Measurements from ENCODE around the gene NISCH. TPM values are rescaled to one million over a fixed set of nuclear protein-coding genes. Genes with fewer than 3 reads are reported as not detected.

NISCH gene
- total RNA-seq, 1 experiment from 2014 or later: 85.0 TPM

DNA sequence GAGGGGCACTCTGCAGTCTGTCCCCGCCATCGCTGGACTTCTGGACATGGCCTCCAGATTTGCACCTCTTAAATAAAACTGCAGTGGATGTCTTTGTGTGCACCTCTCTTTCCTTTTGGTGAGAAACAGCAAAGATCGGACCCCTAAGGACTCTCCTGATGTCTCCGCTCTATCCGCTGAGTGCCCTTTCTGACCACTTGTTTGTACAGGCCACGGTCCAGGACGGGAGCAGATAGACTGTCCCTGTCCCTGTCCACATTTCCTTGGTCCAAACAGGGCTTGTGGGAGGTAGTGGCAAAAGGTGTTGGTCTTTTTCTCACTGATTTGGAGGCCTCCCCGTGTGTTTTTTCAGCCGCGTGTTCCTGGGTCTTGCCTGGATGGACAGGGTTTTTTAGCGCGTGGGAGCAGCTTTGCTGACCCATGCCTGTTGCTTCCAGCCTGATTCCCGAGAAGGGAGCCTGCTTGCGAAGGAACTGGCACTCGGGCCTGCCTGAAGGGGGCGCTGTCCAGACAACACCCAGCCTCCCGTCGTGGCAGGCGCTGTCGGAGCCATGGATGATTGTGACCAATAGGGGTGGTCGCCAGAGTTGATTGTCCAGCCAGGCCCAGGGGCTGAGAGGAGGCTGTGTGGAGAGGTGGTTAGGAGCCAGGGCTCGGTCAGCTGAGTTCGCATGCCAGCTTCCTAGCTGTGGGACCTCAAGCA, 26.6 kb downstream of the NISCH start:
- TF ChIP-seq, protein P1, sequence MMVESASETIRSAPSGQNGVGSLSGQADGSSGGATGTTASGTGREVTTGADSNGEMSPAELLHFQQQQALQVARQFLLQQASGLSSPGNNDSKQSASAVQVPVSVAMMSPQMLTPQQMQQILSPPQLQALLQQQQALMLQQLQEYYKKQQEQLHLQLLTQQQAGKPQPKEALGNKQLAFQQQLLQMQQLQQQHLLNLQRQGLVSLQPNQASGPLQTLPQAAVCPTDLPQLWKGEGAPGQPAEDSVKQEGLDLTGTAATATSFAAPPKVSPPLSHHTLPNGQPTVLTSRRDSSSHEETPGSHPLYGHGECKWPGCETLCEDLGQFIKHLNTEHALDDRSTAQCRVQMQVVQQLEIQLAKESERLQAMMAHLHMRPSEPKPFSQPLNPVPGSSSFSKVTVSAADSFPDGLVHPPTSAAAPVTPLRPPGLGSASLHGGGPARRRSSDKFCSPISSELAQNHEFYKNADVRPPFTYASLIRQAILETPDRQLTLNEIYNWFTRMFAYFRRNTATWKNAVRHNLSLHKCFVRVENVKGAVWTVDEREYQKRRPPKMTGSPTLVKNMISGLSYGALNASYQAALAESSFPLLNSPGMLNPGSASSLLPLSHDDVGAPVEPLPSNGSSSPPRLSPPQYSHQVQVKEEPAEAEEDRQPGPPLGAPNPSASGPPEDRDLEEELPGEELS (CRISPR knock-in tag; IDR thresholded peaks at IDR 0.05): 0 out of 2 replicates have a peak, but pooled peaks have one; percentile 20
- TF ChIP-seq ELF4 (CRISPR knock-in tag; IDR thresholded peaks at IDR 0.05; ENCODE audit: low read depth): no peak
- TF ChIP-seq, protein P2, sequence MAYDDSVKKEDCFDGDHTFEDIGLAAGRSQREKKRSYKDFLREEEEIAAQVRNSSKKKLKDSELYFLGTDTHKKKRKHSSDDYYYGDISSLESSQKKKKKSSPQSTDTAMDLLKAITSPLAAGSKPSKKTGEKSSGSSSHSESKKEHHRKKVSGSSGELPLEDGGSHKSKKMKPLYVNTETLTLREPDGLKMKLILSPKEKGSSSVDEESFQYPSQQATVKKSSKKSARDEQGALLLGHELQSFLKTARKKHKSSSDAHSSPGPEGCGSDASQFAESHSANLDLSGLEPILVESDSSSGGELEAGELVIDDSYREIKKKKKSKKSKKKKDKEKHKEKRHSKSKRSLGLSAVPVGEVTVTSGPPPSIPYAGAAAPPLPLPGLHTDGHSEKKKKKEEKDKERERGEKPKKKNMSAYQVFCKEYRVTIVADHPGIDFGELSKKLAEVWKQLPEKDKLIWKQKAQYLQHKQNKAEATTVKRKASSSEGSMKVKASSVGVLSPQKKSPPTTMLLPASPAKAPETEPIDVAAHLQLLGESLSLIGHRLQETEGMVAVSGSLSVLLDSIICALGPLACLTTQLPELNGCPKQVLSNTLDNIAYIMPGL (CRISPR knock-in tag; IDR thresholded peaks at IDR 0.05): 0 out of 2 replicates have a peak, but pooled peaks have one; percentile 57
- TF ChIP-seq, protein P3, sequence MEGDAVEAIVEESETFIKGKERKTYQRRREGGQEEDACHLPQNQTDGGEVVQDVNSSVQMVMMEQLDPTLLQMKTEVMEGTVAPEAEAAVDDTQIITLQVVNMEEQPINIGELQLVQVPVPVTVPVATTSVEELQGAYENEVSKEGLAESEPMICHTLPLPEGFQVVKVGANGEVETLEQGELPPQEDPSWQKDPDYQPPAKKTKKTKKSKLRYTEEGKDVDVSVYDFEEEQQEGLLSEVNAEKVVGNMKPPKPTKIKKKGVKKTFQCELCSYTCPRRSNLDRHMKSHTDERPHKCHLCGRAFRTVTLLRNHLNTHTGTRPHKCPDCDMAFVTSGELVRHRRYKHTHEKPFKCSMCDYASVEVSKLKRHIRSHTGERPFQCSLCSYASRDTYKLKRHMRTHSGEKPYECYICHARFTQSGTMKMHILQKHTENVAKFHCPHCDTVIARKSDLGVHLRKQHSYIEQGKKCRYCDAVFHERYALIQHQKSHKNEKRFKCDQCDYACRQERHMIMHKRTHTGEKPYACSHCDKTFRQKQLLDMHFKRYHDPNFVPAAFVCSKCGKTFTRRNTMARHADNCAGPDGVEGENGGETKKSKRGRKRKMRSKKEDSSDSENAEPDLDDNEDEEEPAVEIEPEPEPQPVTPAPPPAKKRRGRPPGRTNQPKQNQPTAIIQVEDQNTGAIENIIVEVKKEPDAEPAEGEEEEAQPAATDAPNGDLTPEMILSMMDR (IDR thresholded peaks at IDR 0.05): peak; percentile 93
- peaks cover 50% of the 10 kb centered on the region for H3K36me3 Mint-ChIP-seq
- peak; percentile 87 for ATAC-seq
- H3K4me1 Mint-ChIP-seq: no peaks in the 10 kb centered on the region
- CTCF ChIA-PET: interaction anchor here (0.5 to 2.5 kb wide), 20 partner anchors 9 to 250 kb away, joined by 3 to 12 read pairs (median 4); partner anchors contain the start of genes PBRM1, STAB1 and UQCC5
- H3K27ac Mint-ChIP-seq: peak overlapping the region; percentile 82
- POLR2A ChIA-PET: no interaction called here
- no peaks in the 10 kb centered on the region for H3K9me3 Mint-ChIP-seq
- no peak overlapping the region for H3K4me3 Mint-ChIP-seq
- H3K27me3 Mint-ChIP-seq (ENCODE audit: low read depth): no peaks in the 10 kb centered on the region
- DNase-seq (ENCODE audit: low spot score): peak; percentile 89

DNA sequence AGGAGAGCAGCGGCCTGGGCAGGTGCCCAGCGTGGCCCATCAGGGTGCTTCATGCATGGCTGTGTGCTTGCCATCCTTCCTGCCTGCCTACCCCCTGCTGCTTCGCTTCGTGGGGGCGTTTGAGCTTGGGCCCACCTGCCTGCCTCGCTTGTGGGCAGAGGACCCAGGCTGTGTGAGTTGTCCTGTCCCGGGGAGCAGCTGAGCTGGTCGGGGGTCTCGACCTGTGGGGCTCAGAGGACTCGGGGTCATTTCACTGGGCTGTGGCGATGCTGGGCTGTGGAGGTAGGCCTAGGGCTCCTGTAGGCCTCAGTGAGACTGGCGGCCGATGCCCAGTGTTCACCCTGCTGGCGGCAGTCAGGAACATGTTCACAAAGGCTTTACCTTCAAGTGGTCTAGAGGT, 27.7 kb downstream of the NISCH start:
- Mint-ChIP-seq H3K36me3 (peaks cover 45% of the 10 kb centered on the region), H3K4me1 (no peaks in the 10 kb centered on the region), H3K4me3 (no peak overlapping the region), H3K27me3 (ENCODE audit: low read depth) (no peaks in the 10 kb centered on the region), H3K9me3 (no peaks in the 10 kb centered on the region), H3K27ac (no peak overlapping the region)
- CTCF ChIA-PET: interaction anchor here (1.0 to 2.5 kb wide), 2 partner anchors 12 to 26 kb away, joined by 3 to 12 read pairs; no protein-coding TSS in a partner anchor
- no peak for ATAC-seq
- TF ChIP-seq JAZF1 (CRISPR knock-in tag; IDR thresholded peaks at IDR 0.05): no peak
- TF ChIP-seq SMAD3 (CRISPR knock-in tag; IDR thresholded peaks at IDR 0.05; ENCODE audit: borderline replicate concordance): no peak
- TF ChIP-seq, protein P4, sequence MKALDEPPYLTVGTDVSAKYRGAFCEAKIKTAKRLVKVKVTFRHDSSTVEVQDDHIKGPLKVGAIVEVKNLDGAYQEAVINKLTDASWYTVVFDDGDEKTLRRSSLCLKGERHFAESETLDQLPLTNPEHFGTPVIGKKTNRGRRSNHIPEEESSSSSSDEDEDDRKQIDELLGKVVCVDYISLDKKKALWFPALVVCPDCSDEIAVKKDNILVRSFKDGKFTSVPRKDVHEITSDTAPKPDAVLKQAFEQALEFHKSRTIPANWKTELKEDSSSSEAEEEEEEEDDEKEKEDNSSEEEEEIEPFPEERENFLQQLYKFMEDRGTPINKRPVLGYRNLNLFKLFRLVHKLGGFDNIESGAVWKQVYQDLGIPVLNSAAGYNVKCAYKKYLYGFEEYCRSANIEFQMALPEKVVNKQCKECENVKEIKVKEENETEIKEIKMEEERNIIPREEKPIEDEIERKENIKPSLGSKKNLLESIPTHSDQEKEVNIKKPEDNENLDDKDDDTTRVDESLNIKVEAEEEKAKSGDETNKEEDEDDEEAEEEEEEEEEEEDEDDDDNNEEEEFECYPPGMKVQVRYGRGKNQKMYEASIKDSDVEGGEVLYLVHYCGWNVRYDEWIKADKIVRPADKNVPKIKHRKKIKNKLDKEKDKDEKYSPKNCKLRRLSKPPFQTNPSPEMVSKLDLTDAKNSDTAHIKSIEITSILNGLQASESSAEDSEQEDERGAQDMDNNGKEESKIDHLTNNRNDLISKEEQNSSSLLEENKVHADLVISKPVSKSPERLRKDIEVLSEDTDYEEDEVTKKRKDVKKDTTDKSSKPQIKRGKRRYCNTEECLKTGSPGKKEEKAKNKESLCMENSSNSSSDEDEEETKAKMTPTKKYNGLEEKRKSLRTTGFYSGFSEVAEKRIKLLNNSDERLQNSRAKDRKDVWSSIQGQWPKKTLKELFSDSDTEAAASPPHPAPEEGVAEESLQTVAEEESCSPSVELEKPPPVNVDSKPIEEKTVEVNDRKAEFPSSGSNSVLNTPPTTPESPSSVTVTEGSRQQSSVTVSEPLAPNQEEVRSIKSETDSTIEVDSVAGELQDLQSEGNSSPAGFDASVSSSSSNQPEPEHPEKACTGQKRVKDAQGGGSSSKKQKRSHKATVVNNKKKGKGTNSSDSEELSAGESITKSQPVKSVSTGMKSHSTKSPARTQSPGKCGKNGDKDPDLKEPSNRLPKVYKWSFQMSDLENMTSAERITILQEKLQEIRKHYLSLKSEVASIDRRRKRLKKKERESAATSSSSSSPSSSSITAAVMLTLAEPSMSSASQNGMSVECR (CRISPR knock-in tag; IDR thresholded peaks at IDR 0.05; ENCODE audit: borderline replicate concordance): no peak
- TF ChIP-seq FOXK1 (CRISPR knock-in tag; IDR thresholded peaks at IDR 0.05): no peak
- no peak for TF ChIP-seq NR1H2 (CRISPR knock-in tag; IDR thresholded peaks at IDR 0.05)
- TF ChIP-seq TP53 (CRISPR knock-in tag; IDR thresholded peaks at IDR 0.05): no peak
- TF ChIP-seq, protein P5, sequence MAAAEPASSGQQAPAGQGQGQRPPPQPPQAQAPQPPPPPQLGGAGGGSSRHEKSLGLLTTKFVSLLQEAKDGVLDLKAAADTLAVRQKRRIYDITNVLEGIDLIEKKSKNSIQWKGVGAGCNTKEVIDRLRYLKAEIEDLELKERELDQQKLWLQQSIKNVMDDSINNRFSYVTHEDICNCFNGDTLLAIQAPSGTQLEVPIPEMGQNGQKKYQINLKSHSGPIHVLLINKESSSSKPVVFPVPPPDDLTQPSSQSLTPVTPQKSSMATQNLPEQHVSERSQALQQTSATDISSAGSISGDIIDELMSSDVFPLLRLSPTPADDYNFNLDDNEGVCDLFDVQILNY (CRISPR knock-in tag; IDR thresholded peaks at IDR 0.05): no peak
- TF ChIP-seq, protein P6, sequence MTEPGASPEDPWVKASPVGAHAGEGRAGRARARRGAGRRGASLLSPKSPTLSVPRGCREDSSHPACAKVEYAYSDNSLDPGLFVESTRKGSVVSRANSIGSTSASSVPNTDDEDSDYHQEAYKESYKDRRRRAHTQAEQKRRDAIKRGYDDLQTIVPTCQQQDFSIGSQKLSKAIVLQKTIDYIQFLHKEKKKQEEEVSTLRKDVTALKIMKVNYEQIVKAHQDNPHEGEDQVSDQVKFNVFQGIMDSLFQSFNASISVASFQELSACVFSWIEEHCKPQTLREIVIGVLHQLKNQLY (CRISPR knock-in tag; IDR thresholded peaks at IDR 0.05): no peak
- no peak for DNase-seq (ENCODE audit: low spot score)
- POLR2A ChIA-PET: no interaction called here
